Measurements from ENCODE around the gene DVL2. TPM values are rescaled to one million over a fixed set of nuclear protein-coding genes. Genes with fewer than 3 reads are reported as not detected.

Gene DVL2
- total and polyA plus RNA-seq, 12 donors, result 11.8 to 87.2 (median 44.4) TPM

GRCh38 chr17:7262192-7262934 is 28.0 kb upstream of the DVL2 start, which contains the start of gene CLDN7:
CLDN7 (minus strand) TSS chr17:7262478; CDS start chr17:7262043, 435 bp downstream.
- H3K4me3 ChIP-seq, result peak within 1 kb of the TSS in 2 of 4 donors; percentile 14 to 61
- 16 to 46% (median 36%) methylated on average over 31 to 64 of the region's 64 CpGs for WGBS, 4 donors
- peaks cover 0 to 16% of the 10 kb centered on the region in 2 donors for H3K36me3 ChIP-seq (replicated peaks in 1 of 2)
- no peak for DNase-seq
- peaks cover 12 to 21% of the 10 kb centered on the region in 2 donors for H3K4me1 ChIP-seq (replicated peaks in 1 of 2)
- H3K27ac ChIP-seq, result peak within 1 kb of the TSS in 2 of 5 donors; percentile 19 to 81
- H3K9me3 ChIP-seq (replicated peaks in 1 of 3), result no peaks in the 10 kb centered on the region
- intact Hi-C loops (cut with DNase I), result loop anchor here in 1 of 2 donors (5.0 kb wide), 1 partner anchor 40 kb away; no protein-coding TSS in a partner anchor
- TF ChIP-seq POLR2A (IDR thresholded peaks at IDR 0.05), result no peak
- TF ChIP-seq, protein P1, sequence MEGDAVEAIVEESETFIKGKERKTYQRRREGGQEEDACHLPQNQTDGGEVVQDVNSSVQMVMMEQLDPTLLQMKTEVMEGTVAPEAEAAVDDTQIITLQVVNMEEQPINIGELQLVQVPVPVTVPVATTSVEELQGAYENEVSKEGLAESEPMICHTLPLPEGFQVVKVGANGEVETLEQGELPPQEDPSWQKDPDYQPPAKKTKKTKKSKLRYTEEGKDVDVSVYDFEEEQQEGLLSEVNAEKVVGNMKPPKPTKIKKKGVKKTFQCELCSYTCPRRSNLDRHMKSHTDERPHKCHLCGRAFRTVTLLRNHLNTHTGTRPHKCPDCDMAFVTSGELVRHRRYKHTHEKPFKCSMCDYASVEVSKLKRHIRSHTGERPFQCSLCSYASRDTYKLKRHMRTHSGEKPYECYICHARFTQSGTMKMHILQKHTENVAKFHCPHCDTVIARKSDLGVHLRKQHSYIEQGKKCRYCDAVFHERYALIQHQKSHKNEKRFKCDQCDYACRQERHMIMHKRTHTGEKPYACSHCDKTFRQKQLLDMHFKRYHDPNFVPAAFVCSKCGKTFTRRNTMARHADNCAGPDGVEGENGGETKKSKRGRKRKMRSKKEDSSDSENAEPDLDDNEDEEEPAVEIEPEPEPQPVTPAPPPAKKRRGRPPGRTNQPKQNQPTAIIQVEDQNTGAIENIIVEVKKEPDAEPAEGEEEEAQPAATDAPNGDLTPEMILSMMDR (IDR thresholded peaks at IDR 0.05), result no peak
- H3K27me3 ChIP-seq, result no peaks in the 10 kb centered on the region

DNA sequence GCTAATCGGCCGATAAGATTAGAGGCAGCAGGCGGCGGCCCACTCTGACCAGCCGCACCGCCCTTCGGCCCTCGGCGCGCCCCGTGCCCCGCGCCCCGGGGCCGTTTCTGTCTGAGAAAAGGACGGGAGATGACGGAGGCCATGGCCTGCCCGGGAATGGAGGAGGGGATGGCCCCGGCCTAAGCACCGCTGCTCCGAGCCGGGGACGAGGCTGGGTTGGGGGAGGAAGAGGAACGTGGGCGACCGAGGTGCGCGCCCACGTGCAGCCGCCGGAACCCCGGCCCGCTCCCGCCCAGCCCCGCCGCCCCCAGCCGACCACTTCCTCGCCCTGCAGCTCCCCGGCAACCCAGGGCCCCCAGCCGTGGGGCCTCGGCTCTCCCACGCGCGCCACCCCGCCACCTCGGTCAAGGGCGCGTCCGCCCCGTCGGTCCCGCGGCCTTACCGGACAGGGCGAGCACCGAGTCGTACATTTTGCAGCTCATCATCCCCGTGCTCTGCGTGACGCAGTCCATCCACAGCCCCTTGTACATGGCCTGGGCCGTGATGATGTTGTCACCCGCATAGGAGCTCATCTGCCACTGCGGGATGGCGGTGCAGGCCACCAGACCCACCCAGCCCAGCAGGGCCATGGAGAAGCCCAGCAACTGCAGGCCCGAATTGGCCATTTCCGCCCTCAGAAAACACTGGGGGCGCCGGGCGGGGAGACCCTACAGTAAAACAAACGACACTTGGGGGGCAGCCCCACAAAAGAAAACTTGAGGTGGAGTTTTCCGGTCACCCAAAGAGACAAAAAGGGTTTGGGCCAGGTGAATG is 27.3 kb upstream of the DVL2 start:
- H3K9me3 ChIP-seq (replicated peaks in 1 of 3), result no peaks in the 10 kb centered on the region
- no peak for TF ChIP-seq POLR2A (IDR thresholded peaks at IDR 0.05)
- TF ChIP-seq, protein P1 (IDR thresholded peaks at IDR 0.05), result no peak
- H3K36me3 ChIP-seq (replicated peaks in 1 of 2), result peaks cover 0 to 24% of the 10 kb centered on the region in 2 donors
- H3K4me3 ChIP-seq, result peak overlapping the region in 2 of 4 donors; percentile 14 to 61
- 16 to 75% (median 21%) methylated on average over 9 to 71 of the region's 71 CpGs for WGBS, 4 donors
- H3K4me1 ChIP-seq (replicated peaks in 1 of 2), result peaks cover 12 to 21% of the 10 kb centered on the region in 2 donors
- H3K27me3 ChIP-seq, result no peaks in the 10 kb centered on the region
- intact Hi-C loops (cut with DNase I), result loop anchor here in 1 of 2 donors (5.0 kb wide), 1 partner anchor 41 kb away; no protein-coding TSS in a partner anchor
- peak overlapping the region in 2 of 5 donors; percentile 19 to 81 for H3K27ac ChIP-seq
- DNase-seq, result no peak

DNA sequence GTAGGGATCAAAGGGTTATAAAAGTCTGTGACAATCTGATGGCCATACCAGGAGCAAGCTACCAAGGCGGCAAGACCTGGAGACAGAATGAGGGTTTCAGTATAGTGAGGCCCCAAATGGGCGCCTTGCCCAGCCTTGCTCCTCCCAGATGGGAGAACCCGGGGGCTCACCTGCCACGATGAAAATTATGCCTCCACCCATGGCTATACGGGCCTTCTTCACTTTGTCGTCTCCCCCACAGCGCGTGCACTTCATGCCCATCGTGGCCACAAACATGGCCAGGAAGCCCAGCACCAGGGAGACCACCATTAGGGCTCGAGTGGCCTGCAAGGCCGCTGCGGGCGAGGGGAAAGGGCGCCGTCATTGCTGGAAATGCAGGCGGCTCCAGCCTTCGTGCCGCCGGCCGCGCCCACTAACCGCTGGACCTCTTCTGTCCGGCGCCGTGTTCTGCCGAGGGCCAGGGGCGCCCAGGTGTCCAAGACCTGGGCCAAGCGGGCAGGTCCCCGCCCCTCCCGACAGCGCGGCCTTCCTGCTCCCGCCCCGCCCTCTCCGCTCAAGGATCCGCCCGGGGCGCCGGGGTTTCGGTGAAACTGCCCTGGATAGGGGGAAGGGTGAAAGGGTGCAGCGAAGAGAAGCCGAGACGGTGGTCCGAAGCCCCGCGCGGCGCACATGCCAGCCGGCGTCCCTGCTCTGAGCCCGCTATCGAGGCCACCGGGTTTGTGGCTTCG is 26.5 kb upstream of the DVL2 start:
- Histone ChIP-seq H3K4me1 (replicated peaks in 1 of 2) (peaks cover 12 to 21% of the 10 kb centered on the region in 2 donors), H3K27me3 (no peaks in the 10 kb centered on the region), H3K9me3 (replicated peaks in 1 of 3) (no peaks in the 10 kb centered on the region), H3K4me3 (peak overlapping the region in 2 of 4 donors; percentile 14 to 61), H3K27ac (peak overlapping the region in 2 of 5 donors; percentile 38 to 81), H3K36me3 (replicated peaks in 1 of 2) (peaks cover 0 to 31% of the 10 kb centered on the region in 2 donors)
- intact Hi-C loops (cut with DNase I), result loop anchor here in 1 of 2 donors (5.0 kb wide), 1 partner anchor 41 kb away; no protein-coding TSS in a partner anchor
- DNase-seq, result peak in 4 of 7 donors; percentile 56 to 64 (median 62)
- WGBS, 4 donors, result 7 to 45% (median 10%) methylated on average over 4 to 54 of the region's 54 CpGs
- TF ChIP-seq POLR2A (IDR thresholded peaks at IDR 0.05), result no peak
- TF ChIP-seq, protein P1 (IDR thresholded peaks at IDR 0.05), result no peak
